ENCODE measurements around the gene TSPAN13.

TSPAN13 gene

DNA sequence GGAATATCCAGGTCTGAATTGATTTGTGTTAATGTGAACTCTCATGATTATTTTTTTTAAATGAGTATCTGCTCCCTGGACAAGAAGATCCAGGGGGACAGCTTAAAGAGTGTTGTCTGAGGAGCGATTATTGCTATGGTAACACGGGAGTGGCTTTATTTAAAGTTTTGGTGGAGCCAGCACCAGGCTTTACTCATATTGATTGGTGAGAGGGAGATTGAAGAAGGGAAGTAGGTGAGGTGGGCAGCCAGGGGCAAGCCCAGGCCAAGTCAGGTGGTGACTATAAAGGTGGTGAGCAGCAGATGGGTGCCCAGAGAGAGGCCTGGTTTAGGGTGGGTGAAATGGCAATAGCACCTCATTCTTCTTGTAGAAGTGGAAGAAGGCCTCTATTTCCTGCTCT is 61.4 kb downstream of the TSPAN13 start:
- no peak for DNase-seq

DNA sequence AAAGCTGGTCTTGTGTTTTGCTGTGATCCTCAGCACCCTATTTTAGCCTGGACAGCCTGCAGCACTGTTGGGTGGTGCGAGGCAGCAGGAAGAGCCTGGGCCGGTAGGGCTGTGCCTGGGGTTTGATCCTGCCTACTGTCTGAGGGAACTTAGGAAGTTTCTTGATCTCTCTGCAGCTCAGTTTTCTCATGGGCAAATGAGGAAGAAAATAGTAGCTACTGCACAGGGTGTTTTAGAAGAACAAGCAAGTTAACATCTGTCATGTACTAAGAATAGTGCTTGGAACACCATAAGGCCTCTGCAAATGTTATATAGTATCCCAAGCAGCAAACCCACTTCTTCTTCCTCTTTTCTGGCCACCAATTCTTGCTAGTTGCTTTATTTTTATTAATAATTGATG is 63.3 kb downstream of the TSPAN13 start:
- peak; percentile 59 to 70 for DNase-seq

DNA sequence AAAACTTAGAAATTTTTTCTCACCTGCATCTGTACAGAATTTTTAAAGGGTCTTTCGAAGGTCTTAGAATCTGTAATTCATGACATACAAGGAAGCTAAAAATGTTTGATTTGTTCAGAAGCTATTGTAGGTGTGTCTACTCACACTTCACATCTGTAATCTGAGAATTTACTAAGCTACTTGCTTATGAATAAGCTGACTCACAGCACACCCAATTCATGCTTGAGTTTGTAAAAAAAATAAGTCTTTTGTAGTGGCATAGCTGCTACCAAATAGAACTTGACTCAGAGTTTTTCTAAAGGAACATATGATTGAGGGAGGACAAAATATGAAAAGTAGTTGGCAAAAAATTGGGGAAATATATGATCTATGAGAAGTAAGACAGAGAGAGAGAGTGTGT is 64.0 kb downstream of the TSPAN13 start:
- no peak for DNase-seq

DNA sequence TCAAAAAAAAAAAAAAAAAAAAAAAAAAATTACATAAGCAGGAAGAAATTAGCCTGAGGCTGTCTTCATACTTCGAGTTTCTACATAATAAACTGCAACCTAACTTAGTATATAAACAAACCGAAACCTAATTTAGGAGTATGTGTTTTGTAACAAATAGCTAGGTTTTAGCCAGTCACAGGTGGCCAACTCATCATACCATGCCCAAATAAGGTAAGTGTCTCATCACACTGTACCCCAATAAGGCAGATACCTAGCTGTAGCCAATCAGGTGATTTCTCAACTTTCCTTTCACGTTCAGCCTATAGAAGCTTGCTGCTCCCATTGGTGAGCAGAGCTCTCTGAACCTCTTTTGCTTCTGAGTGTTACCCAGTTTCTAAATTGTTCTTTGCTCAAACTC is 65.2 kb downstream of the TSPAN13 start:
- DNase-seq, result no peak

DNA sequence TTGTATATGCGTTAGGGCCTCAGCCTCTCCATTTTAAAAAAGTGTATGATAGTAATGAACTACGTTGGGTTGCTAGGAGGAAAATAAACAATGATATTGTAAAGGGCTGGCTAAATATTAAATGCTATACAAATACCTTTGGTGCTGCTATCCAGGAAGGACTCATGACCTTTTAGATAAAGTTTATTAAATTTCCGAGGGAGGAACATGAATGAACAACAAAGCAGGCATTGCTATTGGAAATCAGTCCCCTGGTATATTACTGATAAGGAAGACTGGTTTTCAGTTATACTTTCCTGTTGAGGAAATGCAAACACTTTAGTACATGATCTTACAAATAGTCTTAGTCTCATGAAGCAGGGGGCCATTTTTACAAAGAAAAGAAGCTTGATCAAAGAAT is 68.5 kb downstream of the TSPAN13 start:
- DNase-seq, result no peak

DNA sequence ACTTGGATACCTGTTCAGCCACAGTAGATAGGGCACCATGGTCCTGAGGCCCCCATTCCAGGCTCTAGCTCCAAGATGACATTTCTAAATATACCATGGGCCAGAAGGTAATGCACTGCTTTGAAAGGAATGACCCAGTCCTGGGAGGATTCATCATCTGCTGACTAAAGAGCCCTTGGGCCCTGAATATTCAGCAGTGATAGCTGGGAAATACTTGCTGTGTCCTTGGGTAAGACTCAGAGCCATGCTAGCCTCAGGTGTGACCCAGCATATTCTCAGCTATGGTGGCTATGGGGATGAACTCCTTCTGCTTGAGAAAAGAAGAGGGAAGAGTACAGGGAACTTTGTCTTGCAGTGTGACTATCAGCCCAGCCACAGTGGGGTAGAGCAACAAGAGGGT is 72.5 kb downstream of the TSPAN13 start:
- no peak for DNase-seq

DNA sequence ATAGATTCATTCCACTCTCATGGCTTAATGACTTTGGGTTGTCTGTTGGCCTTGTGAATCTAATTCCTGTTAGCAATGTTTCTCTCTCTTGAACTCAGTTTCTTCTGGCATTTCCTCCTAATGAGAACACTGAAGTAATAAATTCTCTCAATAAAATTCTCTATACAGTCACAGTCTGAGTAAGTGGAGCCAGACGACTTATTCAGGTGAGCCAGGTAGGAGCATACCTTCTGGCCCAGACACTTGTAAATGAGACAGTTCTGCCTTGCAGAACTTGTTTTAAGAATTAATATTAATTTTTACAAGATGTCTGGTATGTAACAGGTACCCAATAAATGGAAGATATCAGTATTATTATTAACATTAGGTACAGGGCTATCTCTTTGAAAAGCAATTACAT is 79.8 kb downstream of the TSPAN13 start:
- no peak for DNase-seq

Data from inflammatory macrophage (primary cell).